Upper lobe of left lung (tissue), 6 donors: ENCODE results near the gene MSI2. TPM values are rescaled to one million over a fixed set of nuclear protein-coding genes. Genes with fewer than 3 reads are reported as not detected.

Source experiments
- ATAC-seq, 2 donors: fragments of 200-7000 bp; cut with Tn5 transposase; one replicate each; pipeline ENCODE4 v1.9.1; 2022; ENCODE audit warnings: mild to moderate bottlenecking in 2 of 2, moderate library complexity in 2 of 2; ENCODE audit not compliant: low FRiP score in 2 of 2
- DNase-seq, 2 donors: peaks; one replicate each; pipeline ENCODE4 v3.0.0-alpha.2; 2019 to 2020
- H3K27ac ChIP-seq, 4 donors: fragments of 200-600 bp; sonication (generic); one replicate each; pipeline ENCODE4 v1.5.1; 2016 to 2019
- H3K27me3 ChIP-seq, 4 donors: fragments of 200-600 bp; sonication (generic); one replicate each; pipeline ENCODE4 v1.5.1; 2017 to 2019
- H3K36me3 ChIP-seq, 4 donors: fragments of 200-600 bp; sonication (generic); one replicate each; pipeline ENCODE4 v1.5.1; 2016 to 2019
- H3K4me1 ChIP-seq, 4 donors: fragments of 200-600 bp; sonication (generic); one replicate each; pipeline ENCODE4 v1.5.1; 2018 to 2019
- H3K4me3 ChIP-seq, 4 donors: fragments of 200-600 bp; sonication (generic); one replicate each; pipeline ENCODE4 v1.5.1; 2017 to 2019; ENCODE audit warnings: mild to moderate bottlenecking in 2 of 4, moderate library complexity in 1 of 4
- H3K9me3 ChIP-seq, 4 donors: fragments of 200-600 bp; sonication (generic); one replicate each; pipeline ENCODE4 v1.5.1; 2018 to 2019
- CTCF ChIP-seq, 6 experiments: fragments of 450-650 bp in 4 of 6; fragments of 200-600 bp in 2 of 6; sonication (generic) in 2 of 6; IDR thresholded peaks; one replicate each; pipeline ENCODE4 v1.5.1; 2016 to 2019; ENCODE audit warnings: antibody characterized with exemption in 6 of 6
- EP300 ChIP-seq, 4 donors: sonication (generic); formaldehyde crosslinking; IDR thresholded peaks; one replicate each; pipeline ENCODE4 v1.5.1; 2017; ENCODE audit warnings: antibody characterized with exemption in 4 of 4, control low read depth in 2 of 4
- POLR2A ChIP-seq, 4 donors: fragments of 450-650 bp; IDR thresholded peaks; one replicate each; pipeline ENCODE4 v1.5.1; 2016 to 2017; ENCODE audit warnings: antibody characterized with exemption in 4 of 4, mild to moderate bottlenecking in 2 of 4
- POLR2AphosphoS5 ChIP-seq, 2 donors: sonication (generic); formaldehyde crosslinking; IDR thresholded peaks; one replicate each; pipeline ENCODE4 v1.5.1; 2017; ENCODE audit warnings: antibody characterized with exemption in 2 of 2
- WGBS, 2 donors: methylation state at CpG; one replicate each; pipeline ENCODE4 v1.1.5; 2017 to 2018; 5-methylcytosine and 5-hydroxymethylcytosine counted together
- total RNA-seq, 6 donors: library from RNA; depleted of rRNA in 4 of 6; stranded (reverse); fragments of >200 nt in 4 of 6; gene quantifications; one replicate each; pipeline versions ENCODE4 v1.1.0 to v1.2.1, GENCODE V29; 2016 to 2021
- donor health status: DM: no; HTN: no; CAD: no; lungs with moderate emphysema.
- donor health status: DM: no; HTN: yes; CAD: no; lungs with severe emphysema.

MSI2 gene
- total RNA-seq, 6 donors from 2014 or later, result 20.1 to 44.0 (median 32.2) TPM

- H3K4me1 ChIP-seq, result peaks cover 0 to 5% (median 0%) of the 10 kb centered on the region in 4 donors
- no peaks in the 10 kb centered on the region for H3K27me3 ChIP-seq
- no peak for ATAC-seq
- no peak for TF ChIP-seq POLR2AphosphoS5 (IDR thresholded peaks at IDR 0.05)
- TF ChIP-seq EP300 (IDR thresholded peaks at IDR 0.05), result no peak
- TF ChIP-seq CTCF (IDR thresholded peaks at IDR 0.05), result no peak
- no peak for TF ChIP-seq POLR2A (IDR thresholded peaks at IDR 0.05)
- peaks cover 0 to 14% (median 10%) of the 10 kb centered on the region in 4 donors for H3K9me3 ChIP-seq
- WGBS, 2 donors, result 74 to 82% methylated on average over 8 of the region's 8 CpGs
- H3K4me3 ChIP-seq, result no peak overlapping the region
- no peak for DNase-seq
- H3K27ac ChIP-seq, result no peak overlapping the region
- peaks cover 0 to 2% (median 0%) of the 10 kb centered on the region in 4 donors for H3K36me3 ChIP-seq
These were observed 140.2 kb downstream of the MSI2 start for GRCh38 chr17:57396511-57396921.

GRCh38 chr17:57397402-57397801, 141.1 kb downstream of the MSI2 start:
- H3K9me3 ChIP-seq, result peaks cover 0 to 14% (median 10%) of the 10 kb centered on the region in 4 donors
- WGBS, 2 donors, result 93 to 97% methylated on average over 5 to 7 of the region's 7 CpGs
- TF ChIP-seq EP300 (IDR thresholded peaks at IDR 0.05), result no peak
- H3K4me1 ChIP-seq, result peaks cover 0 to 5% (median 0%) of the 10 kb centered on the region in 4 donors
- H3K27ac ChIP-seq, result no peak overlapping the region
- peaks cover 0 to 3% (median 0%) of the 10 kb centered on the region in 4 donors for H3K36me3 ChIP-seq
- ATAC-seq (no peak), DNase-seq (no peak)
- H3K27me3 ChIP-seq, result no peaks in the 10 kb centered on the region
- no peak overlapping the region for H3K4me3 ChIP-seq

GRCh38 chr17:57399690-57400089, 143.4 kb downstream of the MSI2 start:
- H3K4me3 ChIP-seq, result no peak overlapping the region
- H3K4me1 ChIP-seq, result peaks cover 0 to 5% (median 0%) of the 10 kb centered on the region in 4 donors
- H3K27ac ChIP-seq, result no peak overlapping the region
- H3K27me3 ChIP-seq, result no peaks in the 10 kb centered on the region
- peaks cover 0 to 3% (median 0%) of the 10 kb centered on the region in 4 donors for H3K36me3 ChIP-seq
- ATAC-seq (no peak), DNase-seq (no peak)
- TF ChIP-seq CTCF (IDR thresholded peaks at IDR 0.05), result no peak
- TF ChIP-seq EP300 (IDR thresholded peaks at IDR 0.05), result no peak
- TF ChIP-seq POLR2AphosphoS5 (IDR thresholded peaks at IDR 0.05), result no peak
- TF ChIP-seq POLR2A (IDR thresholded peaks at IDR 0.05), result no peak
- H3K9me3 ChIP-seq, result no peaks in the 10 kb centered on the region
- WGBS, 2 donors, result 78 to 82% methylated on average over 1 to 7 of the region's 7 CpGs

GRCh38 chr17:57400648-57401047, 144.3 kb downstream of the MSI2 start:
- peaks cover 0 to 4% (median 0%) of the 10 kb centered on the region in 4 donors for H3K4me1 ChIP-seq
- H3K27ac ChIP-seq, result no peak overlapping the region
- H3K9me3 ChIP-seq, result no peaks in the 10 kb centered on the region
- no peak overlapping the region for H3K4me3 ChIP-seq
- no peak for ATAC-seq
- DNase-seq, result no peak
- WGBS, 2 donors, result 92 to 95% methylated on average over 8 of the region's 8 CpGs
- TF ChIP-seq POLR2A (IDR thresholded peaks at IDR 0.05) (no peak), CTCF (IDR thresholded peaks at IDR 0.05) (no peak), POLR2AphosphoS5 (IDR thresholded peaks at IDR 0.05) (no peak), EP300 (IDR thresholded peaks at IDR 0.05) (no peak)
- H3K27me3 ChIP-seq, result no peaks in the 10 kb centered on the region
- peaks cover 0 to 3% (median 0%) of the 10 kb centered on the region in 4 donors for H3K36me3 ChIP-seq

- no peaks in the 10 kb centered on the region for H3K9me3 ChIP-seq
- no peaks in the 10 kb centered on the region for H3K27me3 ChIP-seq
- peaks cover 0 to 3% (median 0%) of the 10 kb centered on the region in 4 donors for H3K36me3 ChIP-seq
- H3K27ac ChIP-seq, result no peak overlapping the region
- TF ChIP-seq POLR2A (IDR thresholded peaks at IDR 0.05) (no peak), EP300 (IDR thresholded peaks at IDR 0.05) (no peak), CTCF (IDR thresholded peaks at IDR 0.05) (no peak), POLR2AphosphoS5 (IDR thresholded peaks at IDR 0.05) (no peak)
- DNase-seq, result peak in 1 of 2 donors; percentile 43
- no peak overlapping the region for H3K4me3 ChIP-seq
- ATAC-seq, result no peak
- 89 to 90% methylated on average over 11 to 15 of the region's 15 CpGs for WGBS, 2 donors
- no peaks in the 10 kb centered on the region for H3K4me1 ChIP-seq
These were observed 145.5 kb downstream of the MSI2 start for GRCh38 chr17:57401556-57402488.
